ENCODE data around the gene DHRS11.

The DHRS11 gene

DNA sequence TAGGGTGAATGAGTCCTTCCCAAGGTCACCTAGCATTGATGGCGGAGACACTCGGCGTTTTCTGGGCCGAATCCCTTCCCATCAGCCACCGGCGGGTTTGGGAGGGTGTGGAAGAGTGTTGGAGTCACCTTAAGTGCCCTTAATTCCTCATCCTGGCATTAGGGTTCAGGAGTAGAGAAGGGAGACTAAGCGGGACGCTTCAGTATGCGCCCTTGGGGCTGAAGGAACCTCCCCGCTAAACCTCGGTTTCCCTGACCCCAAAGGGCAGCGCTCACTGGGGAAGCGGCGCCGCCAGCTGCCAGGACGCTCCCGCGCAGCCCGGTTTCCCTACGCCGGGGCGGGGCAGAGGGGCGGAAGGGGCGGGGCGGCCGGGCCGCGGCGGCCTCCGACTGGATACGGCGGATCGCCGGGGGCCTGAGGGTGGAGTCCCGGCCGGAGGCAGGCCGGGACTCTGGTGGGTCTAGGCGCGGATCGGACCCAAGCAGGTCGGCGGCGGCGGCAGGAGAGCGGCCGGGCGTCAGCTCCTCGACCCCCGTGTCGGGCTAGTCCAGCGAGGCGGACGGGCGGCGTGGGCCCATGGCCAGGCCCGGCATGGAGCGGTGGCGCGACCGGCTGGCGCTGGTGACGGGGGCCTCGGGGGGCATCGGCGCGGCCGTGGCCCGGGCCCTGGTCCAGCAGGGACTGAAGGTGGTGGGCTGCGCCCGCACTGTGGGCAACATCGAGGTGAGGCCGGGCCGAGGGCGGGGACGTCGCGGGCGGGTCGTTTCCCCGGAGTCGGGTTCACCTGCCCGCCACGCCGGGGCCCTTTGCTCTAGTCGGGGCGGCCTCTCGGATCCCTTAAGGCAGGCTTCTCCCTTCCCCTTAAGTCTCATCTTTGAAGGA lies at the start of gene DHRS11:
DHRS11 (plus strand) TSS at position 446 of the 882 bp plus-strand sequence; CDS start at position 577, 131 bp downstream.
- DNase-seq, result peak; percentile 63
- in situ Hi-C loops (cut with MboI; ENCODE audit: low pct_unique_long_range_greater_than_20kb, low sequenced_read_pairs), result no loop called here

GRCh38 chr17:36542755-36543154 lies 48.9 kb upstream of the DHRS11 start:
- DNase-seq, result no peak
- in situ Hi-C loops (cut with MboI; ENCODE audit: low pct_unique_long_range_greater_than_20kb, low sequenced_read_pairs), result no loop called here

- in situ Hi-C loops (cut with MboI; ENCODE audit: low pct_unique_long_range_greater_than_20kb, low sequenced_read_pairs), result no loop called here
- DNase-seq, result peak; percentile 63
These were observed 47.7 kb upstream of the DHRS11 start for GRCh38 chr17:36544044-36544306.

- DNase-seq, result peak; percentile 88
- in situ Hi-C loops (cut with MboI; ENCODE audit: low pct_unique_long_range_greater_than_20kb, low sequenced_read_pairs), result no loop called here
These were observed 47.2 kb upstream of the DHRS11 start, which contains the start of gene GGNBP2 for GRCh38 chr17:36544307-36545076. Gene GGNBP2 (plus strand): TSS chr17:36544919. CDS start chr17:36545725, 806 bp downstream.

GRCh38 chr17:36545077-36545464 lies 46.6 kb upstream of the DHRS11 start:
- in situ Hi-C loops (cut with MboI; ENCODE audit: low pct_unique_long_range_greater_than_20kb, low sequenced_read_pairs), result no loop called here
- no peak for DNase-seq

DNA sequence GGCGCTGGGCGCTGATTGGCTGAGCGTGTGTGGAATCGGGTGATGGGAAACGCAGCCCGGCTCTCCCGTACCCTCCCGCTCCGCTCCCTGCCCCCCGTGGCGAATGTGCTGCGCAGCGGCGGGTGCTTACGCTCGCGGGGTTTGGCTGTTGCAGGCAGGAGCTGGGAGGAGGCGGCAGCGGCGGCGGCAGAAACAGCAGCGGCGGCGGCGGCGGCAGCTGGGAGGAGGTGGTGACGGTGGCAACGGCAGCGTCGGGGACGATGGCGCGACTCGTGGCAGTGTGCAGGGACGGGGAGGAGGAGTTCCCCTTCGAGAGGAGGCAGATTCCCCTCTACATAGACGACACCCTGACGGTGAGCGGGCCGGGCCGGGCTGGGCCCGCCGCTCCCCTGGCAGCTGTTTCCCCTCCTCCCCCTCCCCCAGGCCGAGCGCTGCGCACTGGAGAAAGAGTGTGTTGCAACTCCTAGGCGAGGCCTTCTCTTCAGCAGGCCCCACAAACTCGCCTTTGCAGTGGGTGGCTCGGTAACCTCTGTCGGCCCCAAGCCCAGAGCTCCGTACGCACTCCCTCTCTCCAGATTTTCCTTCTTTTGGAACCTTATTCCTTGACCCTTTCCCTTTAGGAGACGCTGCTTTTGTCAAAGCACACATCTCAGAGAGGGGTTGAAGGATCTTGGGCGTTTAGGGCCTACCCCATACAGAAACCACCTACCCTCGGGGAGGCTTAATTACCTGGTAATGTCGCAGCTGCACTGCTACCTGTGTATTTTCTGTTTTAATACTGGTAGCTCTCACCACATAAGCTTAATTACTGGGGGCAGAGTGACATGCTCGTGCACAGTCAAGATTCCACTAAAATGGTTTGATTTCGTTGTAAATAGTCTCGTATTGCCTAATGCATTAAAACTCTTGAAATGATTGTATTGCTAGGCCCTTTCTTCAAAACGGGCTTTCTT lies 45.9 kb upstream of the DHRS11 start:
- DNase-seq, result peak; percentile 98
- in situ Hi-C loops (cut with MboI; ENCODE audit: low pct_unique_long_range_greater_than_20kb, low sequenced_read_pairs), result no loop called here

- in situ Hi-C loops (cut with MboI; ENCODE audit: low pct_unique_long_range_greater_than_20kb, low sequenced_read_pairs), result no loop called here
- DNase-seq, result no peak
These were observed 45.1 kb upstream of the DHRS11 start for GRCh38 chr17:36546418-36547093.

DNA sequence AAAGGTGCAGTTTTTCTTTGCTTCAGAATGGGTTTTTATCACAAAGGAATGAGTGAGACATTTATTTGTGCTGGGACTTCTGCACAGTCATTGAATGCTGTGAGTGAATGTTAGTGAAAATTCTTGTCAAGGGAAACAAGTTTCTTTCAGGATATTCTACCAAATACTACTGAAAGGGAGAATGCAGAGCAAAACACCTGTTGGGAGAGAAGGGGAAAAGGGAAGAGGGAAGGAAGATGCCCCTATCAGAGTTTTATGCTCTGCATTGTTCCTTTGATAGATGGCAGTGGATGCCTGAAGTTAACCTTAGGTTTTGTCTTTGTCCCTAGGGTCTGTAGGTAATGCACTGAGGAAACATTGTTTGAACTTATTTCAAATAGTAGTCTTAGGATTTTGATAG lies 43.9 kb upstream of the DHRS11 start:
- DNase-seq, result no peak
- in situ Hi-C loops (cut with MboI; ENCODE audit: low pct_unique_long_range_greater_than_20kb, low sequenced_read_pairs), result no loop called here

GRCh38 chr17:36550491-36551417 lies 40.9 kb upstream of the DHRS11 start:
- peak; percentile 51 for DNase-seq

GRCh38 chr17:36553459-36553858 lies 38.2 kb upstream of the DHRS11 start:
- DNase-seq, result no peak
- in situ Hi-C loops (cut with MboI; ENCODE audit: low pct_unique_long_range_greater_than_20kb, low sequenced_read_pairs), result no loop called here

More at GRCh38 chr17:36550491-36551417, 40.9 kb upstream of the DHRS11 start:
- in situ Hi-C loops (cut with MboI; ENCODE audit: low pct_unique_long_range_greater_than_20kb, low sequenced_read_pairs), result no loop called here

DNA sequence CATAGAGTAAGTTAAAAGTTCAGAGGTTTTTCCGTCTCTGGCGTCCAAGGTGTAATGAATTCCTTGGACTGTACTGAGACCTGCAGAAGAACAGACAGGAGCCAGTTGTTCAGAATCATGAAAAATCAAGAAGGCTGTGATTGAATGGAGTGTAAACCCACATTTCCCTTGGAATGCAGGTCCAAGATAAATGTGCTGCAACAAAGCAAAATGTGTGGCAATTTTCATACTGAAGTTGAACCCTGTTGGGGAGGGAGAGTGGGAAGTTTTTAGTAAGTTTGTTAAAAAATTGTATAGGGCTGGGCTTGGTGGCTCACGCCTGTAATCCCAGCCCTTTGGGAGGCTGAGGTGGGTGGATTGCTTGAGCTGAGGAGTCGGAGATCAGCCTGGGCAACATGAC lies 25.6 kb upstream of the DHRS11 start:
- in situ Hi-C loops (cut with MboI; ENCODE audit: low pct_unique_long_range_greater_than_20kb, low sequenced_read_pairs), result no loop called here
- no peak for DNase-seq

DNA sequence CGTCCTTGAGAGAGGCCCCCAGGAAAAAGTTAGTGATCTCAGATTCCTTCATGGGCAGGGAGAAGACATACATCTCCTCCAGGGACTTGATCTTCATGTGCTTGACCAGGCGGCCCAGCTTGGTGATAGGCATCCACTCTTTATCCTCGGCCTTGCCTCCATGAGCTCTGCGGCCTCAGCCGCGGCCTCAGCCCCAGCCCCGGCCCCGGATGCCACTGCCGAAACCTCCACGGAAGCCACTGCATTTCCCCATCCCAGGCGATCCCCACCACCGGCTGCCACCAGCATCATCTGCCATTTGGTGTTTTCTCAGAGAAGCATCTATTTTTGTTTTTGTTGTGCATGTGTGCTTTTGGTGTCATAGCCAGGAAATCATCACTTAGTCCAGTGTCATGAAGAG lies 16.7 kb upstream of the DHRS11 start:
- in situ Hi-C loops (cut with MboI; ENCODE audit: low pct_unique_long_range_greater_than_20kb, low sequenced_read_pairs), result no loop called here
- no peak for DNase-seq

DNA sequence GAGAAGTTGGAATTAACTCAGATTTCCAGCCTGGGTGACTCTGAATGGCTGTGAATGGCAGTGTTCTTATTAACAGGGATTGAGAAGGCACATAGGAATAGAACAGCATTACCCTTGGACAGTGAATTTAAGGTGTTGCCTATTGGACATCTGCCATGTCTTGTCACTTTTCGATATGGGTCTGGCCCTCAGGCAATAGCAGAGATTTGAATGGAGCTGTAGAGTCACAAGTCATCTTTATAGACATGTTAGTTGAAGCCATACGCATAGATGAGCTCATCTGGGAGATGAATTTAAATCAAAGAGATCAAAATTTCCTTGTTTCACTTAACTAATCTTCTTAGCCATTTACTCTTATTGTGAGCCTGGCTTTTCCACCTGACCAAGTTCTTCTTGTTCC lies 14.9 kb upstream of the DHRS11 start:
- in situ Hi-C loops (cut with MboI; ENCODE audit: low pct_unique_long_range_greater_than_20kb, low sequenced_read_pairs), result no loop called here
- DNase-seq, result no peak

DNA sequence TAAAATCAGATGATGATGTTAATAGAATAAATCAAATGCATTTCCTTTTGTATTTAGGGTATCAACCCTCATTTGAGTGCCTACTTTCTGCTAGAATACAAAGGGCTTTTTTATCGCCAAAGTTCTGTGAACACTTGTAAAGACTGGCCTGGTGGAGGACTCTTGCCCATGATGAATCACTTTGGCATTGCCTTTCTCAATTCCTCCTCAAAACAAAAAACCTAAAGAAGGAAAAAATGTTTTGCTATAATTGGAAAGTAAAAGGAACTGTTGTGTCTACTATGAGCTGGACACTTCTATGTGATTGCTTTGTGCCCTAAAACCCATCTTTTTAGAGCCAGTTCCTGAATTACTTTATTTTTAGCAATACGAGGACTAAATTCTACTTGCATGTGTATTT lies 13.0 kb upstream of the DHRS11 start:
- no peak for DNase-seq
- in situ Hi-C loops (cut with MboI; ENCODE audit: low pct_unique_long_range_greater_than_20kb, low sequenced_read_pairs), result no loop called here

- in situ Hi-C loops (cut with MboI; ENCODE audit: low pct_unique_long_range_greater_than_20kb, low sequenced_read_pairs), result no loop called here
These were observed 7.9 kb upstream of the DHRS11 start for GRCh38 chr17:36583787-36584186.

DNA sequence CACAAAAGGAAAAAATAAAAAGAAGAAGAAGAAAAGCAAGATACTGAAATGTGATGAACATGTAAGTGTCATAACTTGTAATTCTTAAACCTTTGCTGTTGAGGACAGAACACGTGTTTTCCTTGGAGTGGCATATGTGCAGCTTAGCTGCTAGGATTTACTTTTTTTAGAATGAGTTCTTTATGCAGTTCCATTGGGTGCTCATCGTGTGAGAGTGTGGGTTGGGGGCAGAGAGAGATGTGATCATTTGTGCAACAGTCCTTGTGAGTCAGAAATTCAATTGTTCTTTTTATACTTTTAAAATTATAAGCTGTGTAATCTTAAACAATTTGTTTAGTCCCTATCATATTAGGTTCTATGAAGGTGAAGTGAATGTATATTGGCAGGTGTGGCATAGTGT lies 5.5 kb upstream of the DHRS11 start:
- no peak for DNase-seq
- in situ Hi-C loops (cut with MboI; ENCODE audit: low pct_unique_long_range_greater_than_20kb, low sequenced_read_pairs), result no loop called here

More at GRCh38 chr17:36583787-36584186, 7.9 kb upstream of the DHRS11 start:
- DNase-seq, result no peak

DNA sequence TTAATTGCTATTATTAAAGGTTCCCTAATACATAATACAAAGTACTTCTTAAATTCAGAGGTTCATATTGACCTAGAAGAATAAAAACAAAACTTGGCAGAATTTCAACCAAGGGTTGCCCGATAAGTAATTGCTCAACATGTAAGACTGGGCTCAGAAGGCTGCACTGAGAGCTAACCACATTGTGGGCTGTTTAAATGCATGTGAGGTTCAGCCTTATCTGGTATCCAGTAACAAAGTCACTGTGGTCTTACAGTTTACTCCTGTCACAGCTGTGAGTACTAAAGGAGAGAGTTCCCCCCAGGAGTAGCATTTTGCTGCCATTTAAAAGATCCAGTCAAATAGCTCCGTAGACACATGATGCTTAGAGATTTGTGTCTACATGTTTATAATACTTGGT lies 1.6 kb upstream of the DHRS11 start:
- in situ Hi-C loops (cut with MboI; ENCODE audit: low pct_unique_long_range_greater_than_20kb, low sequenced_read_pairs), result no loop called here
- DNase-seq, result peak; percentile 64

DNA sequence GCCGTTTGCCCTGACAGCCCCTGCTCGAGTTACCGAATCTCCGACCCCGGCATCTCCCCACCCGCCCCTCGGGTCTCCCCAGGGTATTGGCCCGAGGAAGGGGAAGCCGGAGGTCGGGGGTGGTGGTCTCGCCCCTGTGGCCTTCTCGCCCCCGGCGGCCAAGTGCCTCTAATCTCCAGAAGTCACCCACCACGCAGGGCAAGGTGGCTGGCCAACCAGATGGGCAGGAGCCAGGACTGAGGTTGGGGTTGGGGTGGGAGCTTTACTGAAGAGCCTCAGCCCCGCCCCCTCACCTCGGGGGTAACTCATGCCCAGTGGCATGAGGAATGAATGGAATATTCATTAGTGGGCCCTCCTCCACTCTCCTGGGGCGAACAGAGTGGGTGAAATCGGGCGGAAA lies 637 bp downstream of the DHRS11 start:
- DNase-seq, result peak; percentile 21
- in situ Hi-C loops (cut with MboI; ENCODE audit: low pct_unique_long_range_greater_than_20kb, low sequenced_read_pairs), result no loop called here

All from KBM-7 (cell line).